ENCODE data around the gene PTPRM.

The PTPRM gene

GRCh38 chr18:8142932-8143331 lies 575.8 kb downstream of the PTPRM start:
- DNase-seq (ENCODE audit: low read depth in 2 of 2, low spot score in 1 of 2): no peak

- no peak for DNase-seq (ENCODE audit: low read depth in 2 of 2, low spot score in 1 of 2)
These were observed 584.1 kb downstream of the PTPRM start for GRCh38 chr18:8151181-8151580.

GRCh38 chr18:8153887-8154583 lies 586.9 kb downstream of the PTPRM start:
- DNase-seq (ENCODE audit: low read depth in 2 of 2, low spot score in 1 of 2): no peak

- no peak for DNase-seq (ENCODE audit: low read depth in 2 of 2, low spot score in 1 of 2)
These were observed 595.7 kb downstream of the PTPRM start for GRCh38 chr18:8162802-8163201.

GRCh38 chr18:8163286-8163959 lies 596.3 kb downstream of the PTPRM start:
- no peak for DNase-seq (ENCODE audit: low read depth in 2 of 2, low spot score in 1 of 2)

- no peak for DNase-seq (ENCODE audit: low read depth in 2 of 2, low spot score in 1 of 2)
These were observed 598.0 kb downstream of the PTPRM start for GRCh38 chr18:8165095-8165494.

- DNase-seq (ENCODE audit: low read depth in 2 of 2, low spot score in 1 of 2): no peak
These were observed 599.9 kb downstream of the PTPRM start for GRCh38 chr18:8167026-8167425.

GRCh38 chr18:8167673-8168072 lies 600.6 kb downstream of the PTPRM start:
- DNase-seq (ENCODE audit: low read depth in 2 of 2, low spot score in 1 of 2): no peak

GRCh38 chr18:8169722-8170121 lies 602.6 kb downstream of the PTPRM start:
- no peak for DNase-seq (ENCODE audit: low read depth in 2 of 2, low spot score in 1 of 2)

GRCh38 chr18:8174771-8175170 lies 607.7 kb downstream of the PTPRM start:
- no peak for DNase-seq (ENCODE audit: low read depth in 2 of 2, low spot score in 1 of 2)

GRCh38 chr18:8175501-8176061 lies 608.5 kb downstream of the PTPRM start:
- no peak for DNase-seq (ENCODE audit: low read depth in 2 of 2, low spot score in 1 of 2)

GRCh38 chr18:8176109-8176508 lies 609.0 kb downstream of the PTPRM start:
- no peak for DNase-seq (ENCODE audit: low read depth in 2 of 2, low spot score in 1 of 2)

GRCh38 chr18:8176554-8176953 lies 609.4 kb downstream of the PTPRM start:
- DNase-seq (ENCODE audit: low read depth in 2 of 2, low spot score in 1 of 2): no peak

- no peak for DNase-seq (ENCODE audit: low read depth in 2 of 2, low spot score in 1 of 2)
These were observed 610.4 kb downstream of the PTPRM start for GRCh38 chr18:8177330-8178016.

GRCh38 chr18:8186413-8186812 lies 619.3 kb downstream of the PTPRM start:
- no peak for DNase-seq (ENCODE audit: low read depth in 2 of 2, low spot score in 1 of 2)

- DNase-seq (ENCODE audit: low read depth in 2 of 2, low spot score in 1 of 2): no peak
These were observed 621.1 kb downstream of the PTPRM start for GRCh38 chr18:8188184-8188583.

- no peak for DNase-seq (ENCODE audit: low read depth in 2 of 2, low spot score in 1 of 2)
These were observed 623.9 kb downstream of the PTPRM start for GRCh38 chr18:8190980-8191379.

- no peak for DNase-seq (ENCODE audit: low read depth in 2 of 2, low spot score in 1 of 2)
These were observed 627.3 kb downstream of the PTPRM start for GRCh38 chr18:8194431-8194830.

GRCh38 chr18:8196238-8196637 lies 629.1 kb downstream of the PTPRM start:
- no peak for DNase-seq (ENCODE audit: low read depth in 2 of 2, low spot score in 1 of 2)

- no peak for DNase-seq (ENCODE audit: low read depth in 2 of 2, low spot score in 1 of 2)
These were observed 630.4 kb downstream of the PTPRM start for GRCh38 chr18:8197499-8197898.

- DNase-seq (ENCODE audit: low read depth in 2 of 2, low spot score in 1 of 2): no peak
These were observed 640.9 kb downstream of the PTPRM start for GRCh38 chr18:8207996-8208395.

GRCh38 chr18:8208716-8209115 lies 641.6 kb downstream of the PTPRM start:
- no peak for DNase-seq (ENCODE audit: low read depth in 2 of 2, low spot score in 1 of 2)

All from stimulated activated CD8-positive, alpha-beta memory T cell treated with anti-CD3 and anti-CD28 coated beads, Interleukin-4, amount 100 ng/mL, for 4 hours (primary cell).